ENCODE measurements around the gene ANXA4.
A peak's percentile ranks its signal among the peaks of the same experiment; 100 is the strongest.

ANXA4 gene

DNA sequence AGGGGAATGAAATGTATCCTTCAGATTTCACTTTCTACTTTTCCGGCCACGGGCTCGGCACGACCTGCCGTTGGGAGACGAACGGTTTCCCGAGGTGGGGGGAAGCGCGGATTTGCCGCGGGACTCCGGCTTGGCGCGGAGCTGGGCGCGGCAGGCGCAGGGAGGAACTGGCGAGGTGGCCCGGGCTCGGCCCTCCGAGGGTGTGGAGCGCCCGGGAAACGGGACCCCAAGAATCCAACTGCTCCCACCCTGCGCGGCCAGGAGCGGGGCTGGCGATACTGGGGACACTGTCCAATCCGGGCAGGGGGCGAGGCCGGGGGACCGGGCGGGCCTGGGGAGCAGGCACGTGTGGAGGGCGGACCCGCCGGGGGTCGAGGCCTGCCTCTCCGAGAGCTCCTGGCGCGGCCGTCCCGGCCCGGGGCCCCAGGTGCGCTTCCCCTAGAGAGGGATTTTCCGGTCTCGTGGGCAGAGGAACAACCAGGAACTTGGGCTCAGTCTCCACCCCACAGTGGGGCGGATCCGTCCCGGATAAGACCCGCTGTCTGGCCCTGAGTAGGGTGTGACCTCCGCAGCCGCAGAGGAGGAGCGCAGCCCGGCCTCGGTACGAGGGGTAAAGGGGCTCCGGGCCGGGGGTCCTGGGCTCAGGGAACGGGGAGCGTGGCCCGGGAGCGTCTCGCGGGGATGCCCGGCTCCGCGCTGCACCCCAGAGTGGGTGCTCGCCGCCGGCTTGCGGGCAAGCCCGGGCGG, at the start of gene ANXA4:
TSS of gene ANXA4 (plus strand) at position 560 of the 747 bp plus-strand sequence. CDS start 39,432 bp downstream, outside the sequence.
- H3K36me3 ChIP-seq (replicated peaks): no peaks in the 10 kb centered on the region
- in situ Hi-C loops (cut with HindIII; ENCODE audit: low pct_ligation_motif_present, low sequenced_read_pairs): no loop called here
- H3K27ac ChIP-seq: peak within 1 kb of the TSS; percentile 45
- H3K27me3 ChIP-seq (replicated peaks): no peaks in the 10 kb centered on the region
- peak within 1 kb of the TSS; percentile 78 for H3K4me3 ChIP-seq (ENCODE audit: low read depth, low read length)
- TF ChIP-seq, protein P1, sequence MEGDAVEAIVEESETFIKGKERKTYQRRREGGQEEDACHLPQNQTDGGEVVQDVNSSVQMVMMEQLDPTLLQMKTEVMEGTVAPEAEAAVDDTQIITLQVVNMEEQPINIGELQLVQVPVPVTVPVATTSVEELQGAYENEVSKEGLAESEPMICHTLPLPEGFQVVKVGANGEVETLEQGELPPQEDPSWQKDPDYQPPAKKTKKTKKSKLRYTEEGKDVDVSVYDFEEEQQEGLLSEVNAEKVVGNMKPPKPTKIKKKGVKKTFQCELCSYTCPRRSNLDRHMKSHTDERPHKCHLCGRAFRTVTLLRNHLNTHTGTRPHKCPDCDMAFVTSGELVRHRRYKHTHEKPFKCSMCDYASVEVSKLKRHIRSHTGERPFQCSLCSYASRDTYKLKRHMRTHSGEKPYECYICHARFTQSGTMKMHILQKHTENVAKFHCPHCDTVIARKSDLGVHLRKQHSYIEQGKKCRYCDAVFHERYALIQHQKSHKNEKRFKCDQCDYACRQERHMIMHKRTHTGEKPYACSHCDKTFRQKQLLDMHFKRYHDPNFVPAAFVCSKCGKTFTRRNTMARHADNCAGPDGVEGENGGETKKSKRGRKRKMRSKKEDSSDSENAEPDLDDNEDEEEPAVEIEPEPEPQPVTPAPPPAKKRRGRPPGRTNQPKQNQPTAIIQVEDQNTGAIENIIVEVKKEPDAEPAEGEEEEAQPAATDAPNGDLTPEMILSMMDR (IDR thresholded peaks at IDR 0.05; ENCODE audit: low read depth, low read length, missing control alignments): no peak
- DNase-seq: peak; percentile 32

DNA sequence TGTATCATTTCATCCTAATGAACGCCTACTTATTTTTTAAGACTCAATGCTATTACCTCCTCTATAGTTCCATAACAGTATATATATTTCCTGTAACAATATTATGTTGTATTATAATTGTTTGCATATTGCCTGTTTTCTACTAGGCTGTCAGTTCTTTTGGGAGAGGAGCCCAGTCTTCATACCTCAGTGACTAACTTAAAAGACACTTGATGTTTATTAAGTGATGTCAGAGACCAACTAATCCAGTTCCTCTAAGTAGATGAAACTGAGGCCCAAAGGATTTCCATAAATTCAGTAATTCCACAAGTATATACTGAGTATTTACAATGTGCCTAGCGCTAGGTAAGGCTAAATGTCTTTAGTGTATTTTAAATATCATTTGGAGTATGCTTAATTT, 49.5 kb upstream of the ANXA4 start:
- DNase-seq: peak; percentile 38
- TF ChIP-seq, protein P1 (IDR thresholded peaks at IDR 0.05; ENCODE audit: low read depth, low read length, missing control alignments): no peak
- no peak overlapping the region for H3K27ac ChIP-seq
- no peaks in the 10 kb centered on the region for H3K27me3 ChIP-seq (replicated peaks)
- no peak overlapping the region for H3K4me3 ChIP-seq (ENCODE audit: low read depth, low read length)
- in situ Hi-C loops (cut with HindIII; ENCODE audit: low pct_ligation_motif_present, low sequenced_read_pairs): no loop called here
- no peaks in the 10 kb centered on the region for H3K36me3 ChIP-seq (replicated peaks)

DNA sequence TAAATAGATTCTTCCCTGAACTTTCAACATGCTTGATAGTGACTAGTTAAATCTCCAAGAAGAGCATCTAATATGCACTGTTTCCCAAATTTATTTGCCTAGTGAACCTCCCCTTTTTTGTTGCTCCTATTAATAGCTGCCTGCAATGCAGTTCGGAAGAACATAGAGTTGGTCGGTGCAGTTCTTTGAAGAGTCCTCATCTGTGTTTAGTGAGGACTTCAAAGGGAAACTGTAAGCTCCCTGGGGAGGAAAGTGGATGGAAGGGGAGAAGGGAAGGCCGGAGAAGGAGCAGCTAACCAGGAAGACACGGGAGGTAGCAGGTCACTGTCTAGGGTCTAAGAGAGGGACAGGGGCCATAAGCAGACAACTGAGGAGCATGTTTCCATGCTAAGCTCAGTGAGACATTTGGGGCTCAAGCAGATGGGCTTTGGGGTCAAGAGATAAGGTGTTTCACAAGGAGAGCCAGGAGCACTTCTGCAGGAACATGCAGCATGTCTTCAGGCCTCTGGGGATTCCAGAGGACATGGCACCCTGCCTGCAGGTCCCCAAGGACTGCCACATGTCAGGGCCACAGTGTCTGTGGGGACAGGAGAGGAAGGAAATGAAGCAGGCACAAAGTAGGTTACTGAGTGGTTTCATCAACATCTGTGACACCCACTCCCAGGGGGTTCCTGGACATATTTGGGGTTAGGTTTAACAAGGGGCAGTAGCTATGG, 48.7 kb upstream of the ANXA4 start:
- TF ChIP-seq, protein P1 (IDR thresholded peaks at IDR 0.05; ENCODE audit: low read depth, low read length, missing control alignments): no peak
- no peak for DNase-seq
- no peaks in the 10 kb centered on the region for H3K36me3 ChIP-seq (replicated peaks)
- H3K27me3 ChIP-seq (replicated peaks): no peaks in the 10 kb centered on the region
- no peak overlapping the region for H3K27ac ChIP-seq
- in situ Hi-C loops (cut with HindIII; ENCODE audit: low pct_ligation_motif_present, low sequenced_read_pairs): no loop called here
- H3K4me3 ChIP-seq (ENCODE audit: low read depth, low read length): no peak overlapping the region

DNA sequence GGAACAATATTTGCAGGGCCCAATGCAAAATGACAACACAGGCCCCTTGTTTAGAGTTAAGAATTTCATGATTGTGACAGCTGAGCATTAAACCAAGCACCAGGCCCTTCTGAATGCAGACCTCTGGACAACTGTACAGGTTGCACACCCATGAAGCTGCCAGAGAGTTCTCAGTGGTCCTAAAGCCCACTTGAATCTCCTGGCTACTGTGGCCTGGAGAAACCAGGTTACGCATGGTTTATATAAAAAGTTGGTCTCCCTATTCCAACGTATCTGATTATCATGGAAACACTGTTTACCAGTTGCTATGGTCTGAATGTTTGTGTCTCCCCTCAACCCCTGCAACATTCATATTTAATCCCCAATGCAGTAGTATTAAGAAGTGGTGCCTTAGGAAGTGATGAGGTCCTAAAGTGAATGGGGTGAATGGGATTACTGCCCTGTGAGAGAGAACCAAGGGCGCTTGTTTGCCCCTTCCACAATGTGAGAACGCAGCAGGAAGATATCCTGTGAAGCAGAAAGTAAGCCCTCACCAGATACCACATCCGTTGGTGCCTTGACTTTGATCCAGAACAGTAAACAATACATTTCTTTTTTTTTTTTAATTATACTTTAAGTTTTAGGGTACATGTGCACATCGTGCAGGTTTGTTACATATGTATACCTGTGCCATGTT, 48.0 kb upstream of the ANXA4 start:
- no peak overlapping the region for H3K27ac ChIP-seq
- H3K4me3 ChIP-seq (ENCODE audit: low read depth, low read length): no peak overlapping the region
- no peaks in the 10 kb centered on the region for H3K36me3 ChIP-seq (replicated peaks)
- in situ Hi-C loops (cut with HindIII; ENCODE audit: low pct_ligation_motif_present, low sequenced_read_pairs): no loop called here
- no peak for DNase-seq
- no peaks in the 10 kb centered on the region for H3K27me3 ChIP-seq (replicated peaks)
- TF ChIP-seq, protein P1 (IDR thresholded peaks at IDR 0.05; ENCODE audit: low read depth, low read length, missing control alignments): no peak

DNA sequence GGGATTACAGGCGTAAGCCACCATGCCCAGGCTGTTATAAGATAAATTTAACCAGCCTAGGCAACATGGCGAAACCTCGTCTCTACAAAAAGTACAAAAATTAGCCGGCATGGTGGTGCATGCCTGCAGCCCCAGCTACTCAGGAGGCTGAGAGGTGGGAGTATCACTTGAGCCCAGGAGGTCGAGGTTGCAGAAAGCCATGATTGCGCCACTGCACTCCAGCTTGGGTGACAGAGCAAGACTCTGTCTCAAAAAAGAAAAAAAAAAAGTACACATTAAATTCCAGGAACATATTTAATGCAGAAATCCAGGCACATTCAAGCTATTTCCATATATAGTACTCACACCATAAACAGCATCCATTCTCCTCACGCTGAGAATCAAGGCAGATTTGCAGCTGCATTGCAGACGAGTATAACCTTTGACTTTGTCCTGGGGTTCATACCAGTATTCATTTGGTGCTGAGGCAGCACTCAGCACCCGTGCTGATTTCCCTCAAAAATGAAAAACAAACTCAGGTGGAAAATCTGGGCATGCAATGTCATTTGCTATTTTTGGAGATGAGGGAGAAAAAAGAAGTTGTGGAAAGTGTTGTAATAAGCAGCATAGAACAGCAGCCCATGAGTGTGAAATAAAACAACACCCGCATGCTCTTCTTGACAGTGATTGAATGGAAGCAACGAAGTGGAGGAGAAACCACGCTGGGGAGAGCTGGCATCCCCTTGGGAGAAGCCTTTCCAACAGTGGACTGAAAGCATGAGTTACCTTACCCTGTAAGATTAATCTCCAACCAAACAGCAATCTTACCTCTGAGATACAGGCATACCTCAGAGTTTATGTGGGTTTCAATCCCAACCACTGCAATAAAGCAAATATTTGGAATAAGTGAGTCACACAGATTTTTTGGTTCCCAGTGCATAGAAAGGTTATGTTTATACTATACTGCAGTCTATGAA, 46.8 kb upstream of the ANXA4 start:
- DNase-seq: peak; percentile 67
- Histone ChIP-seq H3K27ac (peak overlapping the region; percentile 54), H3K4me3 (ENCODE audit: low read depth, low read length) (no peak overlapping the region), H3K36me3 (replicated peaks) (no peaks in the 10 kb centered on the region), H3K27me3 (replicated peaks) (no peaks in the 10 kb centered on the region)
- in situ Hi-C loops (cut with HindIII; ENCODE audit: low pct_ligation_motif_present, low sequenced_read_pairs): no loop called here
- TF ChIP-seq, protein P1 (IDR thresholded peaks at IDR 0.05; ENCODE audit: low read depth, low read length, missing control alignments): no peak

Measured in brain microvascular endothelial cell (primary cell).